Measurements from ENCODE around the gene SUN1. TPM values are rescaled to one million over a fixed set of nuclear protein-coding genes. Genes with fewer than 3 reads are reported as not detected.

SUN1 gene
- total RNA-seq, 1 experiment from 2014 or later = 126 TPM

DNA sequence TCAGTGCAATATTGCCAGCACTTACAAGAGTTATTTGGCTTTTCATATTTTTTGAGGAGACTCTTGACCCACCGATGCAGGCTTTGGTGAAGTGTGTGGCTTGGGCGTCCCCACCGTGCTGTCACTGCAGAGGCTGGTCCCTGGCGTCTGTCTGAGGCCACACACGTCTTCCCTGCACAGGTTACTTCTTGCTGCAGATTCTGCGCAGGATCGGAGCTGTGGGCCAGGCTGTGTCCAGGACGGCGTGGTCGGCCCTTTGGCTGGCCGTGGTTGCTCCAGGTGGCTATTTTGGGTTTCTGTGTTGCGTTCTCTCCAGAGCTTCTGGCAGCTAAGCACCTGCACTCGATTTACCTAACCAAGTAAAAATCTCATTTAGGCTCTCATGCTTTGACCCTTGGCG, 18.9 kb downstream of the SUN1 start:
- Mint-ChIP-seq H3K27ac (ENCODE audit: low read depth, unreplicated experiment) (no peak overlapping the region), H3K27me3 (ENCODE audit: insufficient read depth, unreplicated experiment) (no peaks in the 10 kb centered on the region), H3K4me1 (ENCODE audit: insufficient read depth, unreplicated experiment) (no peaks in the 10 kb centered on the region), H3K36me3 (ENCODE audit: insufficient read depth, unreplicated experiment) (peaks cover 73% of the 10 kb centered on the region), H3K9me3 (ENCODE audit: unreplicated experiment) (no peaks in the 10 kb centered on the region), H3K4me3 (ENCODE audit: unreplicated experiment) (no peak overlapping the region)
- TF ChIP-seq, protein P1, sequence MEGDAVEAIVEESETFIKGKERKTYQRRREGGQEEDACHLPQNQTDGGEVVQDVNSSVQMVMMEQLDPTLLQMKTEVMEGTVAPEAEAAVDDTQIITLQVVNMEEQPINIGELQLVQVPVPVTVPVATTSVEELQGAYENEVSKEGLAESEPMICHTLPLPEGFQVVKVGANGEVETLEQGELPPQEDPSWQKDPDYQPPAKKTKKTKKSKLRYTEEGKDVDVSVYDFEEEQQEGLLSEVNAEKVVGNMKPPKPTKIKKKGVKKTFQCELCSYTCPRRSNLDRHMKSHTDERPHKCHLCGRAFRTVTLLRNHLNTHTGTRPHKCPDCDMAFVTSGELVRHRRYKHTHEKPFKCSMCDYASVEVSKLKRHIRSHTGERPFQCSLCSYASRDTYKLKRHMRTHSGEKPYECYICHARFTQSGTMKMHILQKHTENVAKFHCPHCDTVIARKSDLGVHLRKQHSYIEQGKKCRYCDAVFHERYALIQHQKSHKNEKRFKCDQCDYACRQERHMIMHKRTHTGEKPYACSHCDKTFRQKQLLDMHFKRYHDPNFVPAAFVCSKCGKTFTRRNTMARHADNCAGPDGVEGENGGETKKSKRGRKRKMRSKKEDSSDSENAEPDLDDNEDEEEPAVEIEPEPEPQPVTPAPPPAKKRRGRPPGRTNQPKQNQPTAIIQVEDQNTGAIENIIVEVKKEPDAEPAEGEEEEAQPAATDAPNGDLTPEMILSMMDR (IDR thresholded peaks at IDR 0.05; ENCODE audit: unreplicated experiment) = no peak
- no peak for DNase-seq (ENCODE audit: unreplicated experiment)
- CTCF ChIA-PET = interaction anchor here (0.6 to 1.6 kb wide), 3 partner anchors 15 to 66 kb away, joined by 3 to 5 read pairs (median 4); no protein-coding TSS in a partner anchor
- POLR2A ChIA-PET = interaction anchor here (1.1 kb wide), 1 partner anchor 22 kb away, joined by 3 read pairs; no protein-coding TSS in a partner anchor
- BruUV-seq (replicated peaks) = no TSS peak
- intact Hi-C loops (cut with micrococcal nuclease) = no loop called here

DNA sequence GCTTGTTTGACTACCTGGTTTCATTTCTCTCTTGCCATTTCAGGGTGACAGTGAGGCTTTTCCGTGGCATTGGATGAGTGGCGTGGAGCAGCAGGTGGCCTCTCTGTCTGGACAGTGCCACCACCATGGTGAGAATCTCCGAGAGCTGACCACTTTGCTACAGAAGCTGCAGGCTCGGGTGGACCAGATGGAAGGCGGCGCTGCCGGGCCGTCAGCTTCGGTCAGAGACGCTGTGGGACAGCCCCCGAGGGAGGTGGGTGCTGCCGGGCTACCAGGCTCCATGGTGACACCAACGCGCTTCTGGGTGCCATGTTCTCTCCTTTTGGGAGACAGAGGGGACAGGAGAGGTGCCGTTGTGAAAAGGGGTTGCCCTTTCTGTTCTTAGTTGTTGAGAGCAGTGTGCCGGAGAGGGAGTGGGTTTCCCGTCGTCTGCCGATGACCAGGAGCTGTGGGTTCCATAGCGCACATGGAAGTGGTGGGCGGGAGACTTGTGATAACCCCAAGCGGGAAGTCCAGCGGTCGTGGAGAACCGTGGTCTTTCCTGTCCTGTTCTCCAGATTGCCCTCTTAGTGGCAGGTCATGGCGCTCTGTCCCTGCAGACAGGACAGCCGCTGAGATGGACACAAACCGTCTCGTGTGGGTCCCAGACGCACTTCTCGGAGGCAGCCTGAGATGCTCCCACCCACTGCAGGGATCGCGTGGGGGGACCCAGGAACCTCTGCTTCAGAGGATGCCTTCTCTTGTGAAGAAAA, 21.3 kb downstream of the SUN1 start:
- no peak for DNase-seq (ENCODE audit: unreplicated experiment)
- Mint-ChIP-seq H3K36me3 (ENCODE audit: insufficient read depth, unreplicated experiment) (peaks cover 90% of the 10 kb centered on the region), H3K27ac (ENCODE audit: low read depth, unreplicated experiment) (no peak overlapping the region), H3K9me3 (ENCODE audit: unreplicated experiment) (no peaks in the 10 kb centered on the region), H3K4me1 (ENCODE audit: insufficient read depth, unreplicated experiment) (no peaks in the 10 kb centered on the region), H3K27me3 (ENCODE audit: insufficient read depth, unreplicated experiment) (no peaks in the 10 kb centered on the region), H3K4me3 (ENCODE audit: unreplicated experiment) (no peak overlapping the region)
- ChIA-PET POLR2A (interaction anchor here (0.7 to 1.1 kb wide), 3 partner anchors 19 to 20 kb away, joined by 3 read pairs; no protein-coding TSS in a partner anchor), CTCF (no interaction called here)
- no TSS peak for BruUV-seq (replicated peaks)
- intact Hi-C loops (cut with micrococcal nuclease) = no loop called here
- TF ChIP-seq, protein P1 (IDR thresholded peaks at IDR 0.05; ENCODE audit: unreplicated experiment) = no peak

DNA sequence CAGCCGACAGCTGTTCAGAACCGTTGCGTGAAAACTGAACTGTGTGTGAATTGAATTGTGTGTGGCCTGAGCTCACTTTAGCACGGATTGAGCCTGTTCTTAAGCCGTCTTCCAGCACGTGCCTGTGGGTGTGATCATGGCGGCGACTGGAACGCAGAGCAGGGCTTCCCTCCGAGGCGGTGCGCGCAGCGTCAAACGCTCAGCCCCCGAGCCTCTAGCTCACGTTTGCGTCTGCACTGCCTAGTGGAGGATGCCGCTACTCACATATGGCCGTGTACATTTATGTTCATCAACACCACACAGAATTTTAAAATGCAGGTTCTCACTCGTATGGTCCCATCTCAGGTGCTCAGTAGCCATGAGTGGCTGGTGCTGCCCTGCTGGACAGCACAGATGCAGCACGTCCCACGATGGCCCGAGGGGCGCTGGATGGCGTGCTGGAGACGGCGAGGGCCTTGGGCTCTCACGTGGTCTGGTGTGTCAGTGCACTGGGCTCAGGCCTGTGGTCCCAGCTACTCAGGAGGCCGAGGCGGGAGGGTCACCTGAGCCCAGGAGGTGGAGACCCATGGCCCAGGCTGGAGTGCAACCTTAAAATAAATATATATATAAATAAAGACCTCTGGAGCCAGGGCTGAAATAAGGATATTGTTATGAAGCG, 22.0 kb downstream of the SUN1 start:
- peaks cover 90% of the 10 kb centered on the region for H3K36me3 Mint-ChIP-seq (ENCODE audit: insufficient read depth, unreplicated experiment)
- no peak overlapping the region for H3K27ac Mint-ChIP-seq (ENCODE audit: low read depth, unreplicated experiment)
- DNase-seq (ENCODE audit: unreplicated experiment) = no peak
- no peaks in the 10 kb centered on the region for H3K4me1 Mint-ChIP-seq (ENCODE audit: insufficient read depth, unreplicated experiment)
- no TSS peak for BruUV-seq (replicated peaks)
- TF ChIP-seq, protein P1 (IDR thresholded peaks at IDR 0.05; ENCODE audit: unreplicated experiment) = no peak
- no peaks in the 10 kb centered on the region for H3K9me3 Mint-ChIP-seq (ENCODE audit: unreplicated experiment)
- ChIA-PET POLR2A (interaction anchor here (1.0 to 1.1 kb wide), 2 partner anchors 20 to 21 kb away, joined by 3 read pairs; no protein-coding TSS in a partner anchor), CTCF (no interaction called here)
- H3K4me3 Mint-ChIP-seq (ENCODE audit: unreplicated experiment) = no peak overlapping the region
- intact Hi-C loops (cut with micrococcal nuclease) = no loop called here
- no peaks in the 10 kb centered on the region for H3K27me3 Mint-ChIP-seq (ENCODE audit: insufficient read depth, unreplicated experiment)

DNA sequence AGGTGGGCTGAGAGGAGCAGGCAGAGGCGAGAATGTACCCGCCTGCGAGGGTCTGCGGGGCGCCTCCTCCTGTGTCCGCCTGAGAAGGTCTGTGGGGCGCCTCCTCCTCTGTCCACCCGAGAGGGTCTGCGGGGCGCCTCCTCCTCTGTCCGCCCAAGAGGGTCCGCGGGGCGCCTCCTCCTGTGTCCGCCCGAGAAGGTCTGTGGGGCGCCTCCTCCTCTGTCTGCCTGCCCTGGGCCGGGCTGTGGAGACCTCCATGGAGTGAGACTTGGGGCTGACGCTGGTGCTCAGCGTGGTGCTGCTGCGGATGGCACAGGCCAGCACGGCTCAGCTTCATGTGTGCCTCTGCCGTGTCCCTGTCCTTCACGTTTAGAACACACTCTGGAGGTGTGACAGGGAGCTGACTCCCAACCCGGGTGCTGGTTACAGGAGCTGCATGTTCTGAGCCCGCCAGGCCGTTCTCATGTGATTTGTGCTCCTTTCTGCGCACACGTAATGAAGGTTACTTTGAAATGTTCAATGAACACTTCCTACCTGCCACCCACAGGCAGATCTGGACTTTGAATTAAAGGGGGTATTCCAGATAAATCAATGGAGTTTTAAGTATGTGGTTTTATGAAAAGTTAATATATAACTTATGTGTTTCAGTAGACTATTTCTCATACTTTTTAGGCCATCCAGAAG, 23.6 kb downstream of the SUN1 start:
- ChIA-PET POLR2A (no interaction called here), CTCF (interaction anchor here (0.6 kb wide), 1 partner anchor 10 kb away, joined by 3 read pairs; no protein-coding TSS in a partner anchor)
- no peak for DNase-seq (ENCODE audit: unreplicated experiment)
- BruUV-seq (replicated peaks) = no TSS peak
- TF ChIP-seq, protein P1 (IDR thresholded peaks at IDR 0.05; ENCODE audit: unreplicated experiment) = no peak
- intact Hi-C loops (cut with micrococcal nuclease) = no loop called here
- Mint-ChIP-seq H3K36me3 (ENCODE audit: insufficient read depth, unreplicated experiment) (peaks cover 90% of the 10 kb centered on the region), H3K27ac (ENCODE audit: low read depth, unreplicated experiment) (no peak overlapping the region), H3K4me1 (ENCODE audit: insufficient read depth, unreplicated experiment) (no peaks in the 10 kb centered on the region), H3K4me3 (ENCODE audit: unreplicated experiment) (no peak overlapping the region), H3K27me3 (ENCODE audit: insufficient read depth, unreplicated experiment) (no peaks in the 10 kb centered on the region), H3K9me3 (ENCODE audit: unreplicated experiment) (no peaks in the 10 kb centered on the region)

Data from MCF 10A (cell line).